Astrocyte (in vitro differentiated cells and primary cell): ENCODE measurements around the gene SAMD4A. TPM values are rescaled to one million over a fixed set of nuclear protein-coding genes. Genes with fewer than 3 reads are reported as not detected.

Source experiments
- DNase-seq: peaks from one replicate; pipeline ENCODE4 v3.0.0-alpha.2; 2010; ENCODE audit warnings: low read depth
- FAIRE-seq: peaks from 2 replicates; lab custom pipeline; 2011; peaks lifted over from hg19 to GRCh38; lab: Jason Lieb, UNC
- H2AFZ ChIP-seq: 2 replicates; pipeline ENCODE4 v1.6.0; 2012; ENCODE audit warnings: low read depth, low read length, inconsistent platforms
- H3K27ac ChIP-seq: 2 replicates; pipeline ENCODE4 v1.5.1; 2011; ENCODE audit warnings: low read depth, low read length, inconsistent platforms
- H3K27me3 ChIP-seq: 2 replicates; pipeline ENCODE4 v1.6.0; 2011; ENCODE audit warnings: low read length, inconsistent platforms; ENCODE audit not compliant: insufficient read depth
- H3K36me3 ChIP-seq: 2 replicates; pipeline ENCODE4 v1.5.1; 2011; ENCODE audit warnings: low read length, inconsistent platforms; ENCODE audit not compliant: insufficient read depth
- H3K4me1 ChIP-seq: 2 replicates; pipeline ENCODE4 v1.5.1; 2011; ENCODE audit warnings: low read length, inconsistent platforms; ENCODE audit not compliant: insufficient read depth
- H3K4me2 ChIP-seq: 2 replicates; pipeline ENCODE4 v1.6.0; 2012; ENCODE audit warnings: low read length, inconsistent platforms
- H3K4me3 ChIP-seq: 2 replicates; pipeline ENCODE4 v1.5.1; 2011; ENCODE audit warnings: low read depth, mild to moderate bottlenecking, low read length, inconsistent platforms; ENCODE audit not compliant: insufficient read depth
- H3K79me2 ChIP-seq: 2 replicates; pipeline ENCODE4 v1.6.0; 2012; ENCODE audit warnings: mild to moderate bottlenecking, low read length, inconsistent platforms; ENCODE audit not compliant: insufficient read depth
- H3K9ac ChIP-seq: 2 replicates; pipeline ENCODE4 v1.6.0; 2012; ENCODE audit warnings: mild to moderate bottlenecking, low read length, inconsistent platforms
- H3K9me3 ChIP-seq: 2 replicates; pipeline ENCODE4 v1.5.1; 2012; ENCODE audit warnings: low read depth, mild to moderate bottlenecking, low read length, inconsistent platforms; ENCODE audit not compliant: insufficient read depth
- H4K20me1 ChIP-seq: 2 replicates; pipeline ENCODE4 v1.6.0; 2012; ENCODE audit warnings: low read length, inconsistent platforms; ENCODE audit not compliant: insufficient read depth
- H3K27ac Mint-ChIP-seq: one replicate; pipeline ENCODE4 v1.8.0; 2021; ENCODE audit warnings: mild to moderate bottlenecking, mixed read lengths; ENCODE audit not compliant: unreplicated experiment
- H3K27me3 Mint-ChIP-seq: one replicate; pipeline ENCODE4 v1.8.0; 2021; ENCODE audit warnings: low read depth, mixed read lengths; ENCODE audit not compliant: unreplicated experiment
- H3K36me3 Mint-ChIP-seq: one replicate; pipeline ENCODE4 v1.8.0; 2021; ENCODE audit warnings: low read depth, mixed read lengths; ENCODE audit not compliant: unreplicated experiment
- H3K4me1 Mint-ChIP-seq: one replicate; pipeline ENCODE4 v1.8.0; 2021; ENCODE audit warnings: low read depth, mixed read lengths; ENCODE audit not compliant: unreplicated experiment
- H3K4me3 Mint-ChIP-seq: one replicate; pipeline ENCODE4 v1.8.0; 2021; ENCODE audit warnings: mild to moderate bottlenecking, moderate library complexity, mixed read lengths; ENCODE audit not compliant: unreplicated experiment
- H3K9me3 Mint-ChIP-seq: one replicate; pipeline ENCODE4 v1.8.0; 2021; ENCODE audit warnings: mild to moderate bottlenecking, mixed read lengths; ENCODE audit not compliant: unreplicated experiment
- EZH2 ChIP-seq: IDR thresholded peaks from 2 replicates; pipeline ENCODE4 v1.6.1; 2012; ENCODE audit warnings: mild to moderate bottlenecking, low read length, inconsistent platforms; ENCODE audit not compliant: insufficient read depth
- total RNA-seq: library from RNA; stranded (reverse); gene quantifications from 2 replicates; pipeline ENCODE4 v1.2.1, GENCODE V29; 2021
- TF ChIP-seq, protein P1 (sequence below): IDR thresholded peaks from 2 replicates; pipeline ENCODE4 v1.5.1; 2011; ENCODE audit warnings: low read depth, mild to moderate bottlenecking, inconsistent platforms, low read length, moderate library complexity; ENCODE audit not compliant: insufficient read depth

The SAMD4A gene
- total RNA-seq, 1 donor from 2014 or later, result 68.2 TPM

GRCh38 chr14:54599966-54600716, 33.2 kb downstream of the SAMD4A start:
- TF ChIP-seq EZH2, result no peak
- TF ChIP-seq, protein P1, sequence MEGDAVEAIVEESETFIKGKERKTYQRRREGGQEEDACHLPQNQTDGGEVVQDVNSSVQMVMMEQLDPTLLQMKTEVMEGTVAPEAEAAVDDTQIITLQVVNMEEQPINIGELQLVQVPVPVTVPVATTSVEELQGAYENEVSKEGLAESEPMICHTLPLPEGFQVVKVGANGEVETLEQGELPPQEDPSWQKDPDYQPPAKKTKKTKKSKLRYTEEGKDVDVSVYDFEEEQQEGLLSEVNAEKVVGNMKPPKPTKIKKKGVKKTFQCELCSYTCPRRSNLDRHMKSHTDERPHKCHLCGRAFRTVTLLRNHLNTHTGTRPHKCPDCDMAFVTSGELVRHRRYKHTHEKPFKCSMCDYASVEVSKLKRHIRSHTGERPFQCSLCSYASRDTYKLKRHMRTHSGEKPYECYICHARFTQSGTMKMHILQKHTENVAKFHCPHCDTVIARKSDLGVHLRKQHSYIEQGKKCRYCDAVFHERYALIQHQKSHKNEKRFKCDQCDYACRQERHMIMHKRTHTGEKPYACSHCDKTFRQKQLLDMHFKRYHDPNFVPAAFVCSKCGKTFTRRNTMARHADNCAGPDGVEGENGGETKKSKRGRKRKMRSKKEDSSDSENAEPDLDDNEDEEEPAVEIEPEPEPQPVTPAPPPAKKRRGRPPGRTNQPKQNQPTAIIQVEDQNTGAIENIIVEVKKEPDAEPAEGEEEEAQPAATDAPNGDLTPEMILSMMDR, result no peak

DNA sequence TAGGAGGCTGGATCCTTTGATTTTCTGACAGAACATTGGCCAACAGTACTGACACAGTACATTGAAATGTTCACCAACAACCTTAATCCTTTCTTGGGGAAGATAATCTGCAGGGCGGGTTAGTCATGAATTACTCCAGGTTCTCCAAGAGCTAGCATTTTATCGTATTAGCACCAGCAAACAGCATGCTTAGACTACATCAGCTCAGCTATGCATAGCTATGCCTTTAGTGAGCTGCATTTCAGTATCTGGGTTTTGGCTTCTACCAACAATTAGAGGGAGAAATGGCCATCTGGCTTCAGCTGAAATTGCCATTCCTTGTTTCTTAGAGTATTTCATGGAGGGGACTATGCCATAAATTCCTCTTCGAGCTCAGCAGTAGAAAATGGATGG, 33.8 kb downstream of the SAMD4A start:
- Mint-ChIP-seq H3K4me3 (no peak overlapping the region), H3K9me3 (no peaks in the 10 kb centered on the region), H3K36me3 (peaks cover 5% of the 10 kb centered on the region), H3K27me3 (no peaks in the 10 kb centered on the region), H3K4me1 (peaks cover 60% of the 10 kb centered on the region), H3K27ac (peak overlapping the region; percentile 1)
- Histone ChIP-seq H4K20me1 (peaks cover 40% of the 10 kb centered on the region), H2AFZ (no peak overlapping the region), H3K27ac (peak overlapping the region; percentile 10), H3K9ac (no peak overlapping the region), H3K36me3 (no peaks in the 10 kb centered on the region), H3K9me3 (no peaks in the 10 kb centered on the region), H3K4me3 (no peak overlapping the region), H3K27me3 (no peaks in the 10 kb centered on the region), H3K4me1 (peaks cover 8% of the 10 kb centered on the region), H3K79me2 (peaks cover 69% of the 10 kb centered on the region), H3K4me2 (no peak overlapping the region)
- TF ChIP-seq EZH2, result no peak
- TF ChIP-seq, protein P1, result no peak
- DNase-seq (peak; percentile 73), FAIRE-seq (peak; percentile 86)

More at GRCh38 chr14:54599966-54600716, 33.2 kb downstream of the SAMD4A start:
- no peak overlapping the region for H3K4me3 Mint-ChIP-seq
- H3K4me1 Mint-ChIP-seq, result peaks cover 61% of the 10 kb centered on the region
- no peaks in the 10 kb centered on the region for H3K36me3 ChIP-seq
- no peaks in the 10 kb centered on the region for H3K9me3 ChIP-seq
- FAIRE-seq, result no peak
- H3K27me3 ChIP-seq, result no peaks in the 10 kb centered on the region
- no peak overlapping the region for H3K27ac ChIP-seq
- no peaks in the 10 kb centered on the region for H3K9me3 Mint-ChIP-seq
- peak; percentile 37 for DNase-seq
- peaks cover 8% of the 10 kb centered on the region for H3K4me1 ChIP-seq
- peak overlapping the region; percentile 50 for H3K4me2 ChIP-seq
- H3K79me2 ChIP-seq, result peaks cover 71% of the 10 kb centered on the region
- H3K27me3 Mint-ChIP-seq, result no peaks in the 10 kb centered on the region
- no peak overlapping the region for H2AFZ ChIP-seq
- H3K36me3 Mint-ChIP-seq, result peaks cover 5% of the 10 kb centered on the region
- no peak overlapping the region for H3K9ac ChIP-seq
- peaks cover 40% of the 10 kb centered on the region for H4K20me1 ChIP-seq
- H3K4me3 ChIP-seq, result no peak overlapping the region
- H3K27ac Mint-ChIP-seq, result peak overlapping the region; percentile 89

DNA sequence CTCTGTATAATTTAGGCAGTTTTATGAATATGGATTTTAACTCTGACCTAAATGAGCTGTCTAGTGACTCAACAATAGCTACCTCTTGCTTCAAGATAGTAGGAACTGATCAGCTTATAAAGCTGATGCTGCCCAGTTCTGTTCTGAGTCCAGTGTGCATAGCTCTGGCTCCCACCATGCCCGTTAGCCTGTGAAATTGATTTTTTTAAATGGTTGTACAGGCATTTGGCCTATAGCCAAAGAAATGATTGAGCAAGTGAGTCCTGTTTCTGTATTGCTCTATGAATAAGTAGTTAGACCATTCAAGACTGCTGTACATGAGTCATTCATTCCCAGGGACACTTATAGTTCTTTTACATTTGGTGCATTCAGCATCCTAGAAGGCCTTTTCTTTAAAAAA, 36.4 kb downstream of the SAMD4A start:
- no peaks in the 10 kb centered on the region for H3K27me3 Mint-ChIP-seq

More for the DNA sequence above, 36.4 kb downstream of the SAMD4A start:
- no peaks in the 10 kb centered on the region for H3K27me3 ChIP-seq
- peaks cover 22% of the 10 kb centered on the region for H3K4me1 ChIP-seq
- H3K36me3 ChIP-seq, result no peaks in the 10 kb centered on the region
- TF ChIP-seq, protein P1, result no peak
- TF ChIP-seq EZH2, result no peak
- Mint-ChIP-seq H3K36me3 (peaks cover 2% of the 10 kb centered on the region), H3K4me1 (peaks cover 63% of the 10 kb centered on the region), H3K9me3 (no peaks in the 10 kb centered on the region), H3K27ac (peak overlapping the region; percentile 73), H3K4me3 (no peak overlapping the region)
- peak; percentile 64 for DNase-seq
- no peak overlapping the region for H2AFZ ChIP-seq
- no peak overlapping the region for H3K9ac ChIP-seq
- no peak overlapping the region for H3K4me3 ChIP-seq
- H3K9me3 ChIP-seq, result no peaks in the 10 kb centered on the region
- peak; percentile 39 for FAIRE-seq
- no peak overlapping the region for H3K4me2 ChIP-seq
- H4K20me1 ChIP-seq, result peaks cover 45% of the 10 kb centered on the region
- no peak overlapping the region for H3K27ac ChIP-seq
- H3K79me2 ChIP-seq, result peaks cover 69% of the 10 kb centered on the region
